ENCODE measurements around the gene MRTFA.

MRTFA gene

DNA sequence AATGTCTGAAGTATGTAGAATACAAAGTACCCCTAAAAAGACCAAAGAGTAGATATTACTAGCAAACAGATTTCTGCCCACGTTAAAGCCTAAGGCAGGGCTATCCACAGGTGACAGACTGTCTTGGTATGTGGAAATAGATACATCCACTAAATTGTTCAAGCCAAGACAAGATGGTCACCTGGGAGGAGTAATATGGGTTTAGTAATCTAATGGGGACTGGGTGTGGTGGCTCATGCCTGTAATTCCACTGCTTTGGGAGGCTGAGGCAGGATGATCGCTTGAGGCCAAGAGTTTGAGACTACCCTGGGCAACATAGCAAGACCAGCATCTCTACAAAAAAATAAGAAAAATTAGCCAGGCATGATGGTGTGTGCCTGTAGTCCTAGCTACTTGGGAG lies 258.6 kb downstream of the MRTFA start:
- DNase-seq = no peak

DNA sequence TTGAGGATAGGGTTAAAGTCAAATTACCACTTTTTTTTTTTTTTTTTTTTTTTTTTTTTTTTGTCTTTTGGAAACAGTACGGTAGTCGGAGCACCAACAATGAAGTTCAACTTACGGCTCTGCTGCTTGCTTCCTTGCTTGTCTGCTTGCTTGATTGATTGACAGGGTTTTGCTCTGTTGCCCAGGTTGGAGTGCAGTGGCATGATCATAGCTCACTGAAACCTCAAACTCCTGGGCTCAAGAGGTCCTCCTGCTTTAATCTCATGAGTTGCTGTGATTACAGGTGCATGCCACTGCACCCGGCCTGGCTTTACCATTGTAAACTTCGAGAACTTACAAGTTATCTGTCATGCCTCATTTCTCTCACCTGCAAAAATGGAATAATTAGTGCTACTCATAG lies 260.4 kb downstream of the MRTFA start:
- no peak for DNase-seq

DNA sequence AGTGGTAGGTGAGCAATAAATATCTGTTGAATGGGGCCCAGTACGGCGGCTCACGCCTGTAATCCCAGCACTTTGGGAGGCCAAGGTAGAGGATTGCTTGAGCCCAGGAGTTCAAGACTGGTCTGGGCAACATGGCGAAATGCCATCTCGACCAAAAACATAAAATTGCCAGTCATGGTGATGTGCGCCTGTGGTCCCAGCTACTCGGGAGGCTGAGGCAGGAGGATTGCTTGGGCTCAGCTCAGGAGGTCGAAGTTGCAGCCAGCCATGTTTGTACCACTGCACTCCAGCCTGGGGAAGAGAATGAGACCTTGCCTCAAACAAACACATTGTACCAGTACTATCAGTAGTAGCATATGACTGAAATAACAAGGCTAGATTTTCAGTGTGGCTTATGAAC lies 262.0 kb downstream of the MRTFA start:
- DNase-seq = no peak

DNA sequence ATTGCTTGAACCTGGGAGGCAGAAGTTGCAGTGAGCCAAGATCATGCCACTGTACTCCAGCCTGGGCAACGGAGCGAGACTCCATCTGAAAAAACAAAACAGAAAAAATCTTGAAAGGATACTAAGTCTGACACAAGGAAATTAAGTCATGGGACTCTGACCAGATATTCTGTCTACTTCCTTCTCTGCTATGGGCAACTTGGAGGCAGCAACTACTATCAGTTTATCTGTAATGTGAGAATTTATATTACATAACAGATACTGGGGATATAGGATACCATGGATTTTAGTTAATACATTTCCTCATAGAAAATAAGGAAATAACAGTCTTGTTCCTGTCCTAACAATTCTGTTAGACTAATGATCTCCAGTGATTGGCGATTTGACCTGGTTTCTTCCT lies 267.7 kb downstream of the MRTFA start:
- DNase-seq = no peak

DNA sequence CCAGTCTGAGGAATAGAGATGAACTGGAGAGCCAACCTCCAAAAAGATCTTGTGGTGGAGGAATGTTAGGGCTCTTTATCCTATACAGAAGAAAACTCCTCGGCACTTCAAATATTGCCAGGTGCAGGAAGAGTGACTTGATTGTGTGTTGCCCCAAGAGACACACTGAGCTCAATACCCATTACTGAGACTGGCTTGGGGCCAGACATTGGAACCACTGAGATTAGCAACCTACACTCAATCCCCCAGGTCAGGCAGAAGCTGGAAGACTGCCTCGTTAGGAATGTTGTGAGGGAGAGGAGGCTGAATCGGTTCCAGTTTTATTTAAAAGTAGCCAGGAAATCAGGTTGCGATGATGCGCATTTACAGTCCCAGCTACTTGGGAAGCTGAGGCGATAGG lies 268.5 kb downstream of the MRTFA start:
- DNase-seq = no peak

DNA sequence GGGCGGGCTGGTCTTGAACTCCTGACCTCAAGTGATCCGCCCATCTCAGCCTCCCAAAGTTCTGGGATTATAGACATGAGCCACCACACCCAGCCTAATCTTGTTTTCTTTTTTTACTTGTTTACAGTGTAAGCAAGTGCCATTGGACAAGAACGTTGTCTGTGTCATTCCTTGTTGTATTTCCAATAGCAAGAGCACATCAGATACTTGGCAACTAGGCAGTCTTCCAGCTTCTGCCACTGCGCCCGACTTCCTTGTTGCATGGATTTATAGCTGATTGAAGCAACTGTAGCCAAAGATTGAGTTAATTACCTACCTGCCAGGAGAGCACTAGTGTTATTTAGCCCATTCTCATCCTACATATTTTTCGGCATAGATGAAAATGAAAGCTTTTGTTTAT lies 269.2 kb downstream of the MRTFA start:
- DNase-seq = no peak

DNA sequence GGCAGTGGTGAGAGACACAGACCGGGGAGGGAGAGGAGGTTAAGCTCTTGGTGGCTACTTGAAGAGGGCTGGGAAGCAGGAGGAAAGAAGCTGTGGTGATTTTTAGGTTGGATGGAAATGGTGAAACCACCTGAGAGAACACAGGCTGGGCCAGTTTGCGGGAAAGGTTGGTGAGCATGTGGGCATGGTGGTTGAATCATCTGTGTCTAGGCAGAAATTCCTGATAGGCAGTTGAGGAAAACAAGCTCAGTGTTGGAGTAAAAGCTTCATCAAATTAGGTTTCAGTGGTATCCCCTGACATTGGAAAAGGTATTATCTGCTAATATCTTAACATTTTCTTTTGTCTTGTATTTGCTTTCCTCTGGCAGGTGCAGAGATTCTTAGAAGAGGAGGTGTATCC lies 270.5 kb downstream of the MRTFA start:
- no peak for DNase-seq

DNA sequence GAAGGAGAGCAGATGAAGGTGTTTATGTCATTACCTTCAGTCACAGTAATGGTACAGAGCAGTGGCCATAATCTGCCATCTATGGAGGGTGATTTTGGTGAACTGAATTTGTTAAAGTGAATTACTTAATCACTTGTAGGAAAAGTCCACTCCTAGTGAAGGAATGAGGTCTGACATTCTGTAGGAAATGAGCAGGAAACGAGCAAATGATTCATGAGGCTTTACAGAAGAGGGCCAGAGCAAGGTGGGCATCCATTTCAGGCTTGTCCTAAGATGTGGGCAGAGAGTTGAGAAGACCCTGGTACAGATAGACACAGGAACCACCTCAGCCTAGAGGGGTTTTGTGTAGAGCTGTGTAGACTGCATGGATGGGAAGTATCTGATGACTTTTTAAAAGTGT lies 272.1 kb downstream of the MRTFA start:
- DNase-seq = no peak

DNA sequence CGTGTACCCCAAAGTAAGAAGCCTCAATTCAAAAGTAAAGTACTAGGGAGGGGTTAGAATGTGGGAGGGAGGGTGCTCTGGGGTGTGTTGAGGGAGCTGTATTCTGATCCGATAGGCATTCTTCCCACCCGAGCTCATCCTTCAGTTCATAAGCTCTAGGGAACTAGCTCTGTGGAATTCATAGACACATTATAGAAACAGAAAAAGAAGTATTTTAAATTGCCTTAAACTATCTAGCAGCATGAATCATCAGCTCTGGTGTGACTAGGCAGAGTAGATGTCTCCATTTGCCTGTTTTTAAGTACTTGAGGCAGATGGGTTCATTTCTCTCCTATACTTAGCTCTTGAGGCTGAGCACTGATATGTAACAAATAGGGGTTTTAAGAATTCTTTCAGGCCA lies 273.5 kb downstream of the MRTFA start:
- DNase-seq = no peak

DNA sequence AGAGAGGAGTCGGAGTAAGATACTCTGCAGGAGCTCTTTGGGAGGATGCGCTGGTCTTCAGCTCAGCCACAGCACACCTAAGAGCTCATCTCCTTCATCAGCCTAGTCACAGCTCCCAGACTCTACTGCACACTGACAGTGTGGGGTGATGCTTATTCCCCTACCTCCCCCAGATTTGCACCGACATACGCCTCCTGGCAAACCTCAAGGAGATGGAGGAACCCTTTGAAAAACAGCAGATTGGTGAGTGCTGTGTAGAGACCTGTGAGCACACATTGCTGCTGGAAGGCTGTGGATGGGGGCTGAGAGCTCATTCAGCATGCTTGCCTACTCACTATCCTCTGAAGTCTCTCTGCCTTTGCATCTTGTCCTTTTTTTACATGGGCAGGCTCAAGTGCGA lies 275.4 kb downstream of the MRTFA start:
- DNase-seq = no peak

Data from activated T-cell treated with anti-CD3 and anti-CD28 coated beads, Interleukin-2, amount 50 U/mL, for 1 hour (primary cell).